CD4-positive, alpha-beta T cell (primary cell): Measurements from ENCODE around the gene UBA52. TPM values are rescaled to one million over a fixed set of nuclear protein-coding genes. Genes with fewer than 3 reads are reported as not detected.

Experiments
- ATAC-seq: fragments of 200-7000 bp; cut with Tn5 transposase; one replicate; pipeline ENCODE4 v1.10.0; 2022; ENCODE audit warnings: mild to moderate bottlenecking; ENCODE audit not compliant: poor library complexity
- CTCF ChIA-PET: fragments of 350-600 bp; sonication (Branson Sonifier 250); formaldehyde crosslinking; loops from one replicate; lab custom pipeline; 2021; ENCODE audit warnings: antibody characterized with exemption, inconsistent platforms; lab: Charles Lee
- POLR2A ChIA-PET: fragments of 350-600 bp; sonication (Branson Sonifier 250); formaldehyde crosslinking; loops from one replicate; lab custom pipeline; 2021; ENCODE audit warnings: antibody characterized with exemption, inconsistent platforms; lab: Charles Lee
- DNase-seq, 14 experiments: peaks; one replicate each; pipeline ENCODE4 v3.0.0-alpha.2; 2013 to 2020; ENCODE audit warnings: mixed read lengths in 2 of 14
- H3K27ac ChIP-seq, 2 donors: one replicate each; pipeline versions ENCODE4 v1.5.1 to v1.7.0; 2013; ENCODE audit warnings: low read length in 2 of 2, low read depth in 1 of 2, mild to moderate bottlenecking in 1 of 2
- H3K27me3 ChIP-seq, 2 experiments: 1 replicate in 1 of 2; 2 replicates in 1 of 2; pipeline versions ENCODE4 v1.6.1 to v1.7.0; 2013; ENCODE audit warnings: low read length in 2 of 2, control low read depth in 1 of 2, mild to moderate bottlenecking in 1 of 2, moderate library complexity in 1 of 2; ENCODE audit not compliant: insufficient read depth in 2 of 2, control insufficient read depth in 1 of 2
- H3K36me3 ChIP-seq: one replicate; pipeline ENCODE4 v1.6.1; 2013; ENCODE audit warnings: low read length, control low read depth; ENCODE audit not compliant: insufficient read depth
- H3K4me1 ChIP-seq: one replicate; pipeline ENCODE4 v1.6.1; 2013; ENCODE audit warnings: low read length, control low read depth; ENCODE audit not compliant: insufficient read depth
- H3K4me3 ChIP-seq: one replicate; pipeline ENCODE4 v1.5.1; 2013; ENCODE audit warnings: mild to moderate bottlenecking, low read length, moderate library complexity
- H3K9me3 ChIP-seq, 2 experiments: 1 replicate in 1 of 2; 2 replicates in 1 of 2; pipeline versions ENCODE4 v1.6.1 to v1.7.0; 2013; ENCODE audit warnings: low read length in 2 of 2, mild to moderate bottlenecking in 2 of 2, control low read depth in 1 of 2, moderate library complexity in 1 of 2; ENCODE audit not compliant: control insufficient read depth in 1 of 2, insufficient read depth in 1 of 2
- H3K27ac Mint-ChIP-seq: one replicate; pipeline ENCODE4 v1.8.0; 2020; ENCODE audit warnings: mixed read lengths
- H3K27me3 Mint-ChIP-seq: one replicate; pipeline ENCODE4 v1.8.0; 2021; ENCODE audit warnings: mixed read lengths
- H3K36me3 Mint-ChIP-seq: one replicate; pipeline ENCODE4 v1.8.0; 2021; ENCODE audit warnings: low read depth, mixed read lengths
- H3K4me1 Mint-ChIP-seq: one replicate; pipeline ENCODE4 v1.8.0; 2021; ENCODE audit warnings: low read depth, mixed read lengths
- H3K4me3 Mint-ChIP-seq: one replicate; pipeline ENCODE4 v1.8.0; 2020; ENCODE audit warnings: mild to moderate bottlenecking, mixed read lengths
- H3K9me3 Mint-ChIP-seq: one replicate; pipeline ENCODE4 v1.8.0; 2020; ENCODE audit warnings: mixed read lengths
- intact Hi-C, 2 experiments: fragments of 100-400 bp; cut with DNase I in 1 of 2; cut with micrococcal nuclease in 1 of 2; formaldehyde crosslinking; loops; one replicate each; pipeline versions ENCODE4 v1.15.1 to v1.9.0; 2023 to 2025; cut with DNase I, micrococcal nuclease
- total RNA-seq, 174 experiments: library from RNA in 2 of 174; stranded (reverse) in 2 of 174; gene quantifications; one replicate each; pipeline ENCODE4 v1.2.3 and lab custom pipeline; 2021 to 2026
- TF ChIP-seq, protein P1 (sequence below): fragments of 200-600 bp; IDR thresholded peaks from one replicate; pipeline ENCODE4 v1.8.0; 2022; ENCODE audit warnings: antibody characterized with exemption, mild to moderate bottlenecking

The UBA52 gene
- total RNA-seq, 2 experiments from 2014 or later, result 2,255 to 2,378 TPM

GRCh38 chr19:18604820-18605159 lies 33.1 kb downstream of the UBA52 start:
- TF ChIP-seq, protein P1, sequence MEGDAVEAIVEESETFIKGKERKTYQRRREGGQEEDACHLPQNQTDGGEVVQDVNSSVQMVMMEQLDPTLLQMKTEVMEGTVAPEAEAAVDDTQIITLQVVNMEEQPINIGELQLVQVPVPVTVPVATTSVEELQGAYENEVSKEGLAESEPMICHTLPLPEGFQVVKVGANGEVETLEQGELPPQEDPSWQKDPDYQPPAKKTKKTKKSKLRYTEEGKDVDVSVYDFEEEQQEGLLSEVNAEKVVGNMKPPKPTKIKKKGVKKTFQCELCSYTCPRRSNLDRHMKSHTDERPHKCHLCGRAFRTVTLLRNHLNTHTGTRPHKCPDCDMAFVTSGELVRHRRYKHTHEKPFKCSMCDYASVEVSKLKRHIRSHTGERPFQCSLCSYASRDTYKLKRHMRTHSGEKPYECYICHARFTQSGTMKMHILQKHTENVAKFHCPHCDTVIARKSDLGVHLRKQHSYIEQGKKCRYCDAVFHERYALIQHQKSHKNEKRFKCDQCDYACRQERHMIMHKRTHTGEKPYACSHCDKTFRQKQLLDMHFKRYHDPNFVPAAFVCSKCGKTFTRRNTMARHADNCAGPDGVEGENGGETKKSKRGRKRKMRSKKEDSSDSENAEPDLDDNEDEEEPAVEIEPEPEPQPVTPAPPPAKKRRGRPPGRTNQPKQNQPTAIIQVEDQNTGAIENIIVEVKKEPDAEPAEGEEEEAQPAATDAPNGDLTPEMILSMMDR, result no peak
- peaks cover 72% of the 10 kb centered on the region for H3K27me3 Mint-ChIP-seq
- no peak overlapping the region for H3K27ac Mint-ChIP-seq
- H3K27ac ChIP-seq, result no peak overlapping the region
- H3K4me3 ChIP-seq, result no peak overlapping the region
- H3K9me3 Mint-ChIP-seq, result no peaks in the 10 kb centered on the region
- peaks cover 15% of the 10 kb centered on the region for H3K4me1 Mint-ChIP-seq
- ChIA-PET CTCF (no interaction called here), POLR2A (interaction anchor here (1.0 kb wide), 1 partner anchor 16 kb away, joined by 3 read pairs; the partner anchor contains the start of gene REX1BD)
- peaks cover 0 to 29% of the 10 kb centered on the region in 2 experiments for H3K9me3 ChIP-seq
- no peaks in the 10 kb centered on the region for H3K36me3 Mint-ChIP-seq
- peaks cover 59 to 64% of the 10 kb centered on the region in 2 experiments for H3K27me3 ChIP-seq
- H3K4me3 Mint-ChIP-seq, result no peak overlapping the region
- no peak for ATAC-seq
- H3K36me3 ChIP-seq, result no peaks in the 10 kb centered on the region
- peaks cover 32% of the 10 kb centered on the region for H3K4me1 ChIP-seq
- no peak for DNase-seq
- intact Hi-C loops, result no loop called here

GRCh38 chr19:18605196-18605545 lies 33.5 kb downstream of the UBA52 start:
- DNase-seq (no peak), ATAC-seq (no peak)
- Histone ChIP-seq H3K27me3 (peaks cover 62 to 66% of the 10 kb centered on the region in 2 experiments), H3K4me1 (peaks cover 32% of the 10 kb centered on the region), H3K36me3 (no peaks in the 10 kb centered on the region), H3K27ac (no peak overlapping the region), H3K9me3 (peaks cover 0 to 30% of the 10 kb centered on the region in 2 experiments), H3K4me3 (no peak overlapping the region)
- ChIA-PET CTCF (no interaction called here), POLR2A (interaction anchor here (1.0 kb wide), 1 partner anchor 16 kb away, joined by 3 read pairs; the partner anchor contains the start of gene REX1BD)
- intact Hi-C loops, result no loop called here
- Mint-ChIP-seq H3K4me3 (no peak overlapping the region), H3K4me1 (peaks cover 15% of the 10 kb centered on the region), H3K36me3 (no peaks in the 10 kb centered on the region), H3K27me3 (peaks cover 72% of the 10 kb centered on the region), H3K27ac (no peak overlapping the region), H3K9me3 (no peaks in the 10 kb centered on the region)
- TF ChIP-seq, protein P1, result no peak

- Histone ChIP-seq H3K27ac (no peak overlapping the region), H3K27me3 (peaks cover 68 to 70% of the 10 kb centered on the region in 2 experiments), H3K4me1 (peaks cover 35% of the 10 kb centered on the region), H3K36me3 (no peaks in the 10 kb centered on the region), H3K9me3 (peaks cover 0 to 35% of the 10 kb centered on the region in 2 experiments), H3K4me3 (no peak overlapping the region)
- no peak for DNase-seq
- CTCF ChIA-PET, result no interaction called here
- H3K27me3 Mint-ChIP-seq, result peaks cover 73% of the 10 kb centered on the region
- POLR2A ChIA-PET, result interaction anchor here (1.0 kb wide), 1 partner anchor 17 kb away, joined by 3 read pairs; the partner anchor contains the start of gene REX1BD
- H3K4me3 Mint-ChIP-seq, result no peak overlapping the region
- TF ChIP-seq, protein P1, result no peak
- intact Hi-C loops, result no loop called here
- peaks cover 15% of the 10 kb centered on the region for H3K4me1 Mint-ChIP-seq
- H3K36me3 Mint-ChIP-seq, result no peaks in the 10 kb centered on the region
- no peaks in the 10 kb centered on the region for H3K9me3 Mint-ChIP-seq
- no peak overlapping the region for H3K27ac Mint-ChIP-seq
- no peak for ATAC-seq
Measured at GRCh38 chr19:18605546-18606280, 34.1 kb downstream of the UBA52 start.
